ENCODE results near the gene GSN.
A peak's percentile ranks its signal among the peaks of the same experiment; 100 is the strongest.

Gene GSN

GRCh38 chr9:121277026-121277425 lies 9.1 kb downstream of the GSN start:
- Histone ChIP-seq H3K79me1 (ENCODE audit: low read depth, low read length) (no peaks in the 10 kb centered on the region), H3K9me3 (replicated peaks in 1 of 2; ENCODE audit: control insufficient read depth in 2 of 2, insufficient read depth in 1 of 2, low read depth in 1 of 2, low read length in 2 of 2) (no peaks in the 10 kb centered on the region), H3K4ac (ENCODE audit: low read length) (no peak overlapping the region), H3K36me3 (replicated peaks in 1 of 2; ENCODE audit: control insufficient read depth in 2 of 2, insufficient read depth in 2 of 2, low read length in 2 of 2) (no peaks in the 10 kb centered on the region), H2BK15ac (ENCODE audit: low read length) (no peak overlapping the region), H2BK12ac (ENCODE audit: low read length) (no peak overlapping the region), H4K91ac (ENCODE audit: low read depth, low read length, poor library complexity) (no peak overlapping the region), H3K4me1 (ENCODE audit: control insufficient read depth in 2 of 2, insufficient read depth in 1 of 2, low read depth in 1 of 2, low read length in 2 of 2) (peaks cover 6 to 9% of the 10 kb centered on the region in 2 donors), H4K8ac (ENCODE audit: low read depth, low read length) (no peak overlapping the region), H3K14ac (ENCODE audit: low read length) (no peak overlapping the region), H3K18ac (ENCODE audit: low read length) (no peak overlapping the region), H3K9ac (ENCODE audit: low read depth, low read length, poor library complexity) (no peak overlapping the region), H3K4me2 (ENCODE audit: insufficient read depth, low read length, poor library complexity, severe bottlenecking) (no peak overlapping the region), H2AK5ac (ENCODE audit: low read depth, low read length) (no peak overlapping the region), H2BK120ac (ENCODE audit: low read depth, low read length) (no peak overlapping the region), H2AFZ (ENCODE audit: low read length) (no peak overlapping the region), H2BK5ac (ENCODE audit: low read length) (no peak overlapping the region), H3K4me3 (ENCODE audit: low read length in 2 of 2) (no peak overlapping the region), H3K23ac (ENCODE audit: low read depth, low read length, poor library complexity) (no peak overlapping the region), H3K27ac (replicated peaks; ENCODE audit: low read length) (no peak overlapping the region), H3K27me3 (ENCODE audit: control insufficient read depth in 3 of 3, insufficient read depth in 3 of 3, low read depth in 1 of 3, low read length in 3 of 3) (no peaks in the 10 kb centered on the region)
- no CpG with 5 or more reads among the region's 1 CpG for WGBS, 2 donors (ENCODE audit: extremely low coverage in 2 of 2, insufficient read length in 2 of 2, insufficient replicate concordance in 1 of 2)
- no peak for DNase-seq (ENCODE audit: low spot score)

GRCh38 chr9:121277518-121278295 lies 9.7 kb downstream of the GSN start:
- H2BK15ac ChIP-seq (ENCODE audit: low read length), result no peak overlapping the region
- WGBS, 2 donors (ENCODE audit: extremely low coverage in 2 of 2, insufficient read length in 2 of 2, insufficient replicate concordance in 1 of 2), result no CpG with 5 or more reads among the region's 4 CpGs
- no peak overlapping the region for H3K23ac ChIP-seq (ENCODE audit: low read depth, low read length, poor library complexity)
- no peak overlapping the region for H3K27ac ChIP-seq (replicated peaks; ENCODE audit: low read length)
- no peak overlapping the region for H2BK12ac ChIP-seq (ENCODE audit: low read length)
- no peak for DNase-seq (ENCODE audit: low spot score)
- no peaks in the 10 kb centered on the region for H3K27me3 ChIP-seq (ENCODE audit: control insufficient read depth in 3 of 3, insufficient read depth in 3 of 3, low read depth in 1 of 3, low read length in 3 of 3)
- H3K36me3 ChIP-seq (replicated peaks in 1 of 2; ENCODE audit: control insufficient read depth in 2 of 2, insufficient read depth in 2 of 2, low read length in 2 of 2), result no peaks in the 10 kb centered on the region
- H2AFZ ChIP-seq (ENCODE audit: low read length), result no peak overlapping the region
- H3K4me3 ChIP-seq (ENCODE audit: low read length in 2 of 2), result no peak overlapping the region
- no peak overlapping the region for H4K8ac ChIP-seq (ENCODE audit: low read depth, low read length)
- no peak overlapping the region for H3K4me2 ChIP-seq (ENCODE audit: insufficient read depth, low read length, poor library complexity, severe bottlenecking)
- H3K79me1 ChIP-seq (ENCODE audit: low read depth, low read length), result no peaks in the 10 kb centered on the region
- H3K9ac ChIP-seq (ENCODE audit: low read depth, low read length, poor library complexity), result no peak overlapping the region
- H2AK5ac ChIP-seq (ENCODE audit: low read depth, low read length), result no peak overlapping the region
- H2BK5ac ChIP-seq (ENCODE audit: low read length), result no peak overlapping the region
- no peaks in the 10 kb centered on the region for H3K9me3 ChIP-seq (replicated peaks in 1 of 2; ENCODE audit: control insufficient read depth in 2 of 2, insufficient read depth in 1 of 2, low read depth in 1 of 2, low read length in 2 of 2)
- H3K18ac ChIP-seq (ENCODE audit: low read length), result no peak overlapping the region
- no peak overlapping the region for H3K4ac ChIP-seq (ENCODE audit: low read length)
- H3K14ac ChIP-seq (ENCODE audit: low read length), result no peak overlapping the region
- no peak overlapping the region for H4K91ac ChIP-seq (ENCODE audit: low read depth, low read length, poor library complexity)
- no peak overlapping the region for H2BK120ac ChIP-seq (ENCODE audit: low read depth, low read length)
- peaks cover 6% of the 10 kb centered on the region in 2 donors for H3K4me1 ChIP-seq (ENCODE audit: control insufficient read depth in 2 of 2, insufficient read depth in 1 of 2, low read depth in 1 of 2, low read length in 2 of 2)

- H3K27ac ChIP-seq (replicated peaks; ENCODE audit: low read length), result peak overlapping the region; percentile 26
- DNase-seq (ENCODE audit: low spot score), result no peak
- WGBS, 2 donors (ENCODE audit: extremely low coverage in 2 of 2, insufficient read length in 2 of 2, insufficient replicate concordance in 1 of 2), result no CpG with 5 or more reads among the region's 13 CpGs
Measured at GRCh38 chr9:121278477-121279261, 10.7 kb downstream of the GSN start.

GRCh38 chr9:121279776-121280388 lies 11.9 kb downstream of the GSN start:
- Histone ChIP-seq H3K79me1 (ENCODE audit: low read depth, low read length) (no peaks in the 10 kb centered on the region), H3K4me2 (ENCODE audit: insufficient read depth, low read length, poor library complexity, severe bottlenecking) (no peak overlapping the region), H3K4me1 (ENCODE audit: control insufficient read depth in 2 of 2, insufficient read depth in 1 of 2, low read depth in 1 of 2, low read length in 2 of 2) (peaks cover 6 to 11% of the 10 kb centered on the region in 2 donors), H3K4ac (ENCODE audit: low read length) (no peak overlapping the region), H3K27me3 (ENCODE audit: control insufficient read depth in 3 of 3, insufficient read depth in 3 of 3, low read depth in 1 of 3, low read length in 3 of 3) (no peaks in the 10 kb centered on the region), H3K36me3 (replicated peaks in 1 of 2; ENCODE audit: control insufficient read depth in 2 of 2, insufficient read depth in 2 of 2, low read length in 2 of 2) (no peaks in the 10 kb centered on the region), H2AK5ac (ENCODE audit: low read depth, low read length) (no peak overlapping the region), H3K18ac (ENCODE audit: low read length) (no peak overlapping the region), H3K4me3 (ENCODE audit: low read length in 2 of 2) (no peak overlapping the region), H3K23ac (ENCODE audit: low read depth, low read length, poor library complexity) (no peak overlapping the region), H2BK120ac (ENCODE audit: low read depth, low read length) (no peak overlapping the region), H3K27ac (replicated peaks; ENCODE audit: low read length) (no peak overlapping the region), H3K14ac (ENCODE audit: low read length) (no peak overlapping the region), H3K9ac (ENCODE audit: low read depth, low read length, poor library complexity) (no peak overlapping the region), H2BK15ac (ENCODE audit: low read length) (peak overlapping the region; percentile 43), H2BK5ac (ENCODE audit: low read length) (no peak overlapping the region), H3K9me3 (replicated peaks in 1 of 2; ENCODE audit: control insufficient read depth in 2 of 2, insufficient read depth in 1 of 2, low read depth in 1 of 2, low read length in 2 of 2) (no peaks in the 10 kb centered on the region), H4K91ac (ENCODE audit: low read depth, low read length, poor library complexity) (no peak overlapping the region), H4K8ac (ENCODE audit: low read depth, low read length) (no peak overlapping the region), H2BK12ac (ENCODE audit: low read length) (no peak overlapping the region), H2AFZ (ENCODE audit: low read length) (no peak overlapping the region)
- WGBS, 2 donors (ENCODE audit: extremely low coverage in 2 of 2, insufficient read length in 2 of 2, insufficient replicate concordance in 1 of 2), result no CpG with 5 or more reads among the region's 11 CpGs
- DNase-seq (ENCODE audit: low spot score), result no peak

More at GRCh38 chr9:121278477-121279261, 10.7 kb downstream of the GSN start:
- no peak overlapping the region for H3K4me2 ChIP-seq (ENCODE audit: insufficient read depth, low read length, poor library complexity, severe bottlenecking)
- H3K9me3 ChIP-seq (replicated peaks in 1 of 2; ENCODE audit: control insufficient read depth in 2 of 2, insufficient read depth in 1 of 2, low read depth in 1 of 2, low read length in 2 of 2), result no peaks in the 10 kb centered on the region
- H3K27me3 ChIP-seq (ENCODE audit: control insufficient read depth in 3 of 3, insufficient read depth in 3 of 3, low read depth in 1 of 3, low read length in 3 of 3), result no peaks in the 10 kb centered on the region
- H4K8ac ChIP-seq (ENCODE audit: low read depth, low read length), result no peak overlapping the region
- H2BK120ac ChIP-seq (ENCODE audit: low read depth, low read length), result peak overlapping the region; percentile 40
- H2BK15ac ChIP-seq (ENCODE audit: low read length), result peak overlapping the region; percentile 43
- peaks cover 6% of the 10 kb centered on the region in 2 donors for H3K4me1 ChIP-seq (ENCODE audit: control insufficient read depth in 2 of 2, insufficient read depth in 1 of 2, low read depth in 1 of 2, low read length in 2 of 2)
- H3K4me3 ChIP-seq (ENCODE audit: low read length in 2 of 2), result no peak overlapping the region
- no peak overlapping the region for H4K91ac ChIP-seq (ENCODE audit: low read depth, low read length, poor library complexity)
- no peak overlapping the region for H3K23ac ChIP-seq (ENCODE audit: low read depth, low read length, poor library complexity)
- peak overlapping the region; percentile 53 for H2AFZ ChIP-seq (ENCODE audit: low read length)
- H3K14ac ChIP-seq (ENCODE audit: low read length), result no peak overlapping the region
- H2AK5ac ChIP-seq (ENCODE audit: low read depth, low read length), result peak overlapping the region; percentile 71
- no peaks in the 10 kb centered on the region for H3K79me1 ChIP-seq (ENCODE audit: low read depth, low read length)
- no peak overlapping the region for H3K9ac ChIP-seq (ENCODE audit: low read depth, low read length, poor library complexity)
- H3K4ac ChIP-seq (ENCODE audit: low read length), result peak overlapping the region; percentile 30
- H2BK5ac ChIP-seq (ENCODE audit: low read length), result no peak overlapping the region
- H3K36me3 ChIP-seq (replicated peaks in 1 of 2; ENCODE audit: control insufficient read depth in 2 of 2, insufficient read depth in 2 of 2, low read length in 2 of 2), result no peaks in the 10 kb centered on the region
- no peak overlapping the region for H3K18ac ChIP-seq (ENCODE audit: low read length)
- no peak overlapping the region for H2BK12ac ChIP-seq (ENCODE audit: low read length)
